RWPE1 (cell line): ENCODE measurements around the gene RAB11FIP2.

Experiments
- CTCF ChIA-PET: fragments of 350-600 bp; sonication (Branson Sonifier 250); formaldehyde crosslinking; extraction: SDS; loops from one replicate; lab custom pipeline; 2021; lab: Yijun Ruan, JAX
- POLR2A ChIA-PET: fragments of 400-600 bp; formaldehyde crosslinking; extraction: SDS; loops from one replicate; lab custom pipeline; 2020; ENCODE audit warnings: antibody characterized with exemption; ENCODE audit not compliant: low non-redundant PET; lab: Yijun Ruan, JAX
- DNase-seq: peaks from one replicate; pipeline ENCODE4 v3.0.0; 2012; ENCODE audit warnings: low spot score
- H3K27ac ChIP-seq: fragments of 450-650 bp; 2 replicates; pipeline ENCODE4 v1.5.1; 2017
- CTCF ChIP-seq: fragments of 450-650 bp; conservative IDR thresholded peaks from 2 replicates; pipeline ENCODE4 v1.5.1; 2017; ENCODE audit warnings: low read depth, mild to moderate bottlenecking

Gene RAB11FIP2

GRCh38 chr10:118047157-118047719, 497 bp upstream of the RAB11FIP2 start:
- TF ChIP-seq CTCF = no peak
- H3K27ac ChIP-seq = peak overlapping the region; percentile 95
- ChIA-PET CTCF (interaction anchor here (1.0 kb wide), 1 partner anchor 15 kb away, joined by 3 read pairs; no protein-coding TSS in a partner anchor), POLR2A (no interaction called here)
- DNase-seq = peak; percentile 9

- TF ChIP-seq CTCF = no peak
- peak; percentile 51 for DNase-seq
- CTCF ChIA-PET = interaction anchor here (1.0 kb wide), 1 partner anchor 13 kb away, joined by 3 read pairs; no protein-coding TSS in a partner anchor
- peak overlapping the region; percentile 95 for H3K27ac ChIP-seq
- POLR2A ChIA-PET = interaction anchor here (0.6 kb wide), 1 partner anchor 12 kb away, joined by 3 read pairs; no protein-coding TSS in a partner anchor
These were observed 825 bp downstream of the RAB11FIP2 start for GRCh38 chr10:118045837-118046394.

GRCh38 chr10:118045158-118045836, 1.4 kb downstream of the RAB11FIP2 start:
- H3K27ac ChIP-seq = peak overlapping the region; percentile 95
- CTCF ChIA-PET = interaction anchor here (0.7 kb wide), 1 partner anchor 10 kb away, joined by 4 read pairs; no protein-coding TSS in a partner anchor
- POLR2A ChIA-PET = no interaction called here
- TF ChIP-seq CTCF = no peak
- DNase-seq = no peak

- TF ChIP-seq CTCF = no peak
- CTCF ChIA-PET = interaction anchor here (0.6 kb wide), 1 partner anchor 20 kb away, joined by 4 read pairs; no protein-coding TSS in a partner anchor
- DNase-seq = no peak
- POLR2A ChIA-PET = no interaction called here
- no peak overlapping the region for H3K27ac ChIP-seq
These were observed 3.9 kb downstream of the RAB11FIP2 start for GRCh38 chr10:118042827-118043242.

GRCh38 chr10:118042336-118042735, 4.4 kb downstream of the RAB11FIP2 start:
- no peak for TF ChIP-seq CTCF
- no peak for DNase-seq
- ChIA-PET POLR2A (no interaction called here), CTCF (interaction anchor here (0.6 kb wide), 1 partner anchor 19 kb away, joined by 4 read pairs; no protein-coding TSS in a partner anchor)
- H3K27ac ChIP-seq = no peak overlapping the region

- POLR2A ChIA-PET = no interaction called here
- no peak for DNase-seq
- H3K27ac ChIP-seq = no peak overlapping the region
- CTCF ChIA-PET = interaction anchor here (0.7 kb wide), 2 partner anchors 17 to 825 kb away, joined by 4 read pairs; no protein-coding TSS in a partner anchor
- no peak for TF ChIP-seq CTCF
These were observed 5.4 kb downstream of the RAB11FIP2 start for GRCh38 chr10:118041316-118041715.
